MG63 (cell line): ENCODE data around the gene ZNF425. TPM values are rescaled to one million over a fixed set of nuclear protein-coding genes. Genes with fewer than 3 reads are reported as not detected.

Source experiments
- DNase-seq: peaks from one replicate; pipeline ENCODE4 v3.0.0-alpha.2; 2020
- H3K27me3 ChIP-seq: fragments of 250-450 bp; sonication (Bioruptor Pico); 2 replicates; pipeline ENCODE4 v1.5.1; 2020; ENCODE audit warnings: mild to moderate bottlenecking, moderate library complexity
- H3K36me3 ChIP-seq: fragments of 250-450 bp; sonication (Bioruptor Pico); 2 replicates; pipeline ENCODE4 v1.5.1; 2020; ENCODE audit warnings: mild to moderate bottlenecking, moderate library complexity
- H3K4me3 ChIP-seq: fragments of 250-450 bp; sonication (Bioruptor Pico); 2 replicates; pipeline ENCODE4 v1.5.1; 2020; ENCODE audit warnings: mild to moderate bottlenecking, moderate library complexity
- H3K9me3 ChIP-seq: fragments of 250-450 bp; sonication (Bioruptor Pico); 2 replicates; pipeline ENCODE4 v1.5.1; 2020; ENCODE audit warnings: mild to moderate bottlenecking, moderate library complexity
- total RNA-seq: library from RNA; depleted of rRNA; stranded (reverse); fragments of >200 nt; shearing (Covaris generic); gene quantifications from 2 replicates; pipeline ENCODE4 v1.2.3, GENCODE V29; 2014; ENCODE audit warnings: low replicate concordance; rRNA removed

Gene ZNF425
- 1.2 and 1.9 TPM in 2 replicates for total RNA-seq

GRCh38 chr7:149125863-149126661, at the start of gene ZNF425:
ZNF425 (minus strand) TSS chr7:149126324; CDS start chr7:149126213, 111 bp downstream.
- Histone ChIP-seq H3K9me3 (peaks cover 5% of the 10 kb centered on the region; the same call in 1 of the 2 replicates), H3K36me3 (peaks cover 22% of the 10 kb centered on the region), H3K27me3 (no peaks in the 10 kb centered on the region), H3K4me3 (peak within 1 kb of the TSS; percentile 86)
- peak; percentile 84 for DNase-seq

- DNase-seq, result no peak
- Histone ChIP-seq H3K36me3 (peaks cover 16% of the 10 kb centered on the region), H3K4me3 (no peak overlapping the region), H3K27me3 (no peaks in the 10 kb centered on the region), H3K9me3 (no peaks in the 10 kb centered on the region)
Observed at GRCh38 chr7:149175150-149175549, 49.0 kb upstream of the ZNF425 start.

- H3K27me3 ChIP-seq, result no peaks in the 10 kb centered on the region
- H3K36me3 ChIP-seq, result peaks cover 14% of the 10 kb centered on the region
Observed at GRCh38 chr7:149172534-149172920, 46.4 kb upstream of the ZNF425 start.

GRCh38 chr7:149171892-149172533, 45.9 kb upstream of the ZNF425 start:
- no peaks in the 10 kb centered on the region for H3K9me3 ChIP-seq
- peaks cover 9% of the 10 kb centered on the region for H3K36me3 ChIP-seq
- no peaks in the 10 kb centered on the region for H3K27me3 ChIP-seq
- DNase-seq, result no peak
- no peak overlapping the region for H3K4me3 ChIP-seq

More at GRCh38 chr7:149172534-149172920, 46.4 kb upstream of the ZNF425 start:
- DNase-seq, result no peak
- H3K9me3 ChIP-seq, result no peaks in the 10 kb centered on the region
- no peak overlapping the region for H3K4me3 ChIP-seq

GRCh38 chr7:149166630-149167352, 40.7 kb upstream of the ZNF425 start:
- no peaks in the 10 kb centered on the region for H3K27me3 ChIP-seq
- no peak overlapping the region for H3K4me3 ChIP-seq
- peaks cover 10% of the 10 kb centered on the region for H3K36me3 ChIP-seq
- no peaks in the 10 kb centered on the region for H3K9me3 ChIP-seq
- DNase-seq, result no peak

- Histone ChIP-seq H3K27me3 (no peaks in the 10 kb centered on the region), H3K36me3 (peaks cover 14% of the 10 kb centered on the region), H3K9me3 (no peaks in the 10 kb centered on the region), H3K4me3 (no peak overlapping the region)
- DNase-seq, result no peak
Observed at GRCh38 chr7:149166142-149166541, 40.0 kb upstream of the ZNF425 start.

- Histone ChIP-seq H3K9me3 (no peaks in the 10 kb centered on the region), H3K4me3 (no peak overlapping the region), H3K27me3 (no peaks in the 10 kb centered on the region), H3K36me3 (peaks cover 12% of the 10 kb centered on the region)
- peak; percentile 26 for DNase-seq
Observed at GRCh38 chr7:149161241-149161848, 35.2 kb upstream of the ZNF425 start.

- Histone ChIP-seq H3K9me3 (no peaks in the 10 kb centered on the region), H3K4me3 (no peak overlapping the region), H3K27me3 (no peaks in the 10 kb centered on the region), H3K36me3 (peaks cover 20% of the 10 kb centered on the region)
- DNase-seq, result no peak
Observed at GRCh38 chr7:149156898-149157297, 30.8 kb upstream of the ZNF425 start.

- DNase-seq, result no peak
- Histone ChIP-seq H3K4me3 (no peak overlapping the region), H3K27me3 (no peaks in the 10 kb centered on the region), H3K36me3 (peaks cover 17% of the 10 kb centered on the region), H3K9me3 (no peaks in the 10 kb centered on the region)
Observed at GRCh38 chr7:149154056-149154455, 27.9 kb upstream of the ZNF425 start.

- H3K9me3 ChIP-seq, result no peaks in the 10 kb centered on the region
- no peak overlapping the region for H3K4me3 ChIP-seq
- H3K36me3 ChIP-seq, result peaks cover 17% of the 10 kb centered on the region
- no peak for DNase-seq
- no peaks in the 10 kb centered on the region for H3K27me3 ChIP-seq
Observed at GRCh38 chr7:149153346-149153745, 27.2 kb upstream of the ZNF425 start.

- no peak overlapping the region for H3K4me3 ChIP-seq
- H3K36me3 ChIP-seq, result peaks cover 13% of the 10 kb centered on the region
- no peak for DNase-seq
- no peaks in the 10 kb centered on the region for H3K27me3 ChIP-seq
- H3K9me3 ChIP-seq, result no peaks in the 10 kb centered on the region
Observed at GRCh38 chr7:149150981-149151380, 24.9 kb upstream of the ZNF425 start.

- no peaks in the 10 kb centered on the region for H3K27me3 ChIP-seq
- peak; percentile 54 for DNase-seq
- no peaks in the 10 kb centered on the region for H3K36me3 ChIP-seq
- peak overlapping the region; percentile 76 for H3K4me3 ChIP-seq
- H3K9me3 ChIP-seq, result no peaks in the 10 kb centered on the region
Observed at GRCh38 chr7:149147752-149148653, 21.9 kb upstream of the ZNF425 start.

- no peaks in the 10 kb centered on the region for H3K36me3 ChIP-seq
- no peaks in the 10 kb centered on the region for H3K27me3 ChIP-seq
- peak within 1 kb of the TSS; percentile 76 for H3K4me3 ChIP-seq
- H3K9me3 ChIP-seq, result no peaks in the 10 kb centered on the region
- peak; percentile 73 for DNase-seq
Observed at GRCh38 chr7:149147072-149147751, 21.1 kb upstream of the ZNF425 start, which contains the start of gene ZNF398. ZNF398 (plus strand) TSS chr7:149147453; CDS start chr7:149147743, 290 bp downstream.

GRCh38 chr7:149145031-149145845, 19.1 kb upstream of the ZNF425 start:
- Histone ChIP-seq H3K4me3 (no peak overlapping the region), H3K9me3 (no peaks in the 10 kb centered on the region), H3K27me3 (no peaks in the 10 kb centered on the region), H3K36me3 (no peaks in the 10 kb centered on the region)
- DNase-seq, result no peak
